Thyroid gland (tissue), 4 donors: ENCODE data around the gene SFT2D3.

ENCODE experiments used
- POLR2A ChIP-seq, 2 donors: fragments of 450-650 bp; IDR thresholded peaks; one replicate each; pipeline ENCODE4 v1.6.1; 2017; ENCODE audit warnings: antibody characterized with exemption in 2 of 2, mild to moderate bottlenecking in 2 of 2, moderate library complexity in 1 of 2
- TF ChIP-seq, protein P1 (sequence below), 6 experiments: fragments of 200-600 bp in 3 of 6; fragments of 450-650 bp in 3 of 6; sonication (generic) in 3 of 6; IDR thresholded peaks; one replicate each; pipeline ENCODE4 v1.5.1; 2016 to 2019; ENCODE audit warnings: antibody characterized with exemption in 6 of 6, mild to moderate bottlenecking in 2 of 6, inconsistent platforms in 1 of 6, moderate library complexity in 1 of 6

DNA sequence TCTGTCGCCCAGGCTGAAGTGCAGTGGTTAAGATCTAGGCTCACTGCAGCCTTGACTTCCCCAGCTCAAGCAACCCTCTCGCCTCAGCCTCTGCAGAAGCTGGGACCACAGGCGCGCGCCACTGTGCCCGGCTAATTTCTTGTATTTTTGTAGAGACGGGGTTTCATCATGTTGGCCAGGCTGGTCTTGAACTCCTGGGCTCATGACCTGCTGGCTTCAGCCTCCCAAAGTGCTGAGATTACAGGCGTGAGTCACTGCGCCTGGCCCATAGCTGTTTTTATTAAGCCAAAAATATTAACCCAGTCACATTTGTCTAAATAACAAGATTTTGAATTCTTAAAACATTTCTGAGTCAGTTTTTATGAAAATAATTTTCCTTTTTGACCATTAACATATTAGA, 6.3 kb upstream of the SFT2D3 start:
- TF ChIP-seq, protein P1, sequence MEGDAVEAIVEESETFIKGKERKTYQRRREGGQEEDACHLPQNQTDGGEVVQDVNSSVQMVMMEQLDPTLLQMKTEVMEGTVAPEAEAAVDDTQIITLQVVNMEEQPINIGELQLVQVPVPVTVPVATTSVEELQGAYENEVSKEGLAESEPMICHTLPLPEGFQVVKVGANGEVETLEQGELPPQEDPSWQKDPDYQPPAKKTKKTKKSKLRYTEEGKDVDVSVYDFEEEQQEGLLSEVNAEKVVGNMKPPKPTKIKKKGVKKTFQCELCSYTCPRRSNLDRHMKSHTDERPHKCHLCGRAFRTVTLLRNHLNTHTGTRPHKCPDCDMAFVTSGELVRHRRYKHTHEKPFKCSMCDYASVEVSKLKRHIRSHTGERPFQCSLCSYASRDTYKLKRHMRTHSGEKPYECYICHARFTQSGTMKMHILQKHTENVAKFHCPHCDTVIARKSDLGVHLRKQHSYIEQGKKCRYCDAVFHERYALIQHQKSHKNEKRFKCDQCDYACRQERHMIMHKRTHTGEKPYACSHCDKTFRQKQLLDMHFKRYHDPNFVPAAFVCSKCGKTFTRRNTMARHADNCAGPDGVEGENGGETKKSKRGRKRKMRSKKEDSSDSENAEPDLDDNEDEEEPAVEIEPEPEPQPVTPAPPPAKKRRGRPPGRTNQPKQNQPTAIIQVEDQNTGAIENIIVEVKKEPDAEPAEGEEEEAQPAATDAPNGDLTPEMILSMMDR (IDR thresholded peaks at IDR 0.05): no peak
- TF ChIP-seq POLR2A (IDR thresholded peaks at IDR 0.05): no peak
